ENCODE measurements around the gene PLXNA2. TPM values are rescaled to one million over a fixed set of nuclear protein-coding genes. Genes with fewer than 3 reads are reported as not detected.

Gene PLXNA2
- polyA plus RNA-seq, 4 donors: 10.0 to 20.0 (median 15.1) TPM

DNA sequence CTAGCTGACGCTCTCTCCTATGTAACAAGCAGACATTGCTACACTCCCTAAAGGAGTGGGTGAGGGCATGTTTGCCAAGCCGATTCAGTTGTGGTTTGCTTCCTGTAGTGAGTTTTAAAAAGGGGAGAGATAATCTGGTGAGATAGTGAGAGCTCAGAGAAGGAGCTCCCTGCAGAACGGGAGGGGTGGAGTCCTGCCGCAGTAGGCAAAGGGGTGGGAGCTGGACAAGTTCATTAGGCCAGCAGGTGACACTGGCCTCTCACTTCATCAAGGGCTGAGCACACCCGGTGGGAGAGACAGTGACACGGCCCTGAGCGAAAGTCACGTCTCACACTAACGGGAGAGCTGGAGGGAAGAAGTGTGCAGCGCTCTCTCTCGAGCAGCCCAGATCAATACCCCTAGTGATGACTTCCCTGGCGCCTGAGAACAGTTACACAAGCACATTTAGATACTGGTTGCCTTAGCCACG lies 189.2 kb downstream of the PLXNA2 start:
- no peak for DNase-seq (ENCODE audit: low read depth in 4 of 4, low spot score in 2 of 4)

DNA sequence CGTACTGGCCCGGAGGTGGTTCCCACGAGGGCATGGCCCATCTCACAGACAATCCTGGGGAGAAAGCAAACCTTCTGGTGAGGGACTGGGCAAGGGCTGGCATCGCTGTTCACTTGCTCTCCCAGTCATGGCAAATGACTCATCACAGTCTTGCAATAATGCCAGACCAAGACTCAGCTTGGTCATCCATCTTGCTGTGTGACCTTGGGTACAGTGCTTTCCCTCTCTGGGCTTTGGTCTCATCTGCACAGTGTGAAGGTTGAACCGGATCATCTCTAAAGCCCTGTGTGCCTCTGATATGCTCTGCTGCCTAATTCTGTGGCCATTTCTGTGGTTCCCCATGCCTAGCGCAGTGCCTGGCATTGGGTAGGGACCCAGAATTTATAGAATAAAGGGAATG lies 189.7 kb downstream of the PLXNA2 start:
- DNase-seq (ENCODE audit: low read depth in 4 of 4, low spot score in 2 of 4): no peak

DNA sequence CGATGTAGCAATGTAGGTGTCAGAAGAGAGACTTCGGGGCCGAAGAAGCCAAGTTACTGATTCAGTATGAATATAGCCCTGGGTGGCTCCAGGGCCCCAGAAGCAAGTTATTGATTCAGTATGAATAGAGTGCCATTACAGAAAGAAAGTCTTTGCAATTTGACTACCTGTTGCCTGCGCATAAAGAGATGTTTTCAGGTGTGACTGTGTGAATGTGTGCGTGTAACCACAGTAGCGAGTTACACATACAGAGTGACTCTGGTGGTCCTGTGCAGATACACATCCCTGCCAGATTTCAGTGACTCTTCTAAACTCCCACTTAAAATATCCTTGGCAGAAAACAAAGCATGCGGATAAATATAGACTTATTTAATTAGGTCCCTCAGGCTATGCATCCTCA lies 190.5 kb downstream of the PLXNA2 start:
- DNase-seq (ENCODE audit: low read depth in 4 of 4, low spot score in 2 of 4): no peak

DNA sequence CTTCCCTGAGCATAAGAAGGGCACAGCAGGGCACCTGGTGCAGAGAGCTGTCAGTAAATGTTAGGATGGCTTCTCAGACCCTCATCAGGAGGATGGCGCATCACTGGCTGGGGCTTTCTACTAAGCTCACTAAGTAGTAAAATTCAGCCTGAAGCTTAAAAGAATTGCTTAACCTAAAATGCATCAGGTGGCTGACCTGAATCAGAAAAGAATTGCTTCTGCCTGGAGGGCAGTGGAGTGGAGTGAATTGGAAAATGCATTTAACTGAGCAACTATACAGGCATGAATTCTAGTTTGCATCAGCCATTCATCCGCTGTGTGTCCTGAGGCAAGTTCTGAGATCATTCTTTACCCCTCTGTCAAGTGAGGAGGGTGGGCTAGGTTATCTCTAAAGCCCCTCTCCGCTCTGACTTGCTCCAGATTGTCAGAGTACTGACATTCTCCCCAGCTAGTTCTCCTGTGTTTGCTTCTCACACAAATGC lies 191.2 kb downstream of the PLXNA2 start:
- no peak for DNase-seq (ENCODE audit: low read depth in 4 of 4, low spot score in 2 of 4)

DNA sequence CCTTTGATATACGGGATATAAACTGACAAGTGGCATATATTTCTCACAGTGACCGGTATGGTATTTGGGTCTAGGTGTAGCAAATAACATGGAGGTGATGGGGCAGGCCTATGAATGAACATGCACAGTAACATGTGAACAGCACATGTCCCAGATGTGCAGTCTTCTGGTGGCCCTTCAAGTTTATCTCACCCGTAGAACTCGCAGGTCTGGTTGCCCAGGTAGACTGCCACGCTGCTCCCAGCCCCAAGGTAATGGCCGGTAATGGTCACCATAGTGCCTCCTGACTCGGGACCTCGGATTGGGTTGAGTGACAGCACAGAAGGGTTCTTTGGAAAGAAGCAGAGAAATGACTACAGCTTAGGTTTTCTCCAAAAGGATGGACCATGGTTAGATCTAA lies 192.0 kb downstream of the PLXNA2 start:
- DNase-seq (ENCODE audit: low read depth in 4 of 4, low spot score in 2 of 4): no peak

DNA sequence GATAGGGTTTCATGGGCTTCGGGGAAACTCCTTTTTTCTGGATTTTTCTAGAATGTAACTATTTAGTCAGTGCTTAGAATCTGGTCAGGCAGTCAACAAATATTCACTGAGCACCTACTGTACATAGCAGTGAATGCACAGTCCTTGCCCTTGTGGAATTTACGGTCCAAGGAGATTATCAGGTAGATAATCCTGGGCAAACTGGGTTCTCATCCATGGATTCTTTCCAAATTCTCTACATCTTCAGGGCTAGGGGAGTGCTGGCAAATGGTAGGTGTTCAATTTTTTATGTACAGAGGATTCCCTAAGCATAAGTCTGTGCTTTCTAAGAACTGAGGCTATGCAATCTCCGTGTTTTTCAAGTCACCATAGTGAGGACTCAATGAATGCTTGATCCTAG lies 192.5 kb downstream of the PLXNA2 start:
- no peak for DNase-seq (ENCODE audit: low read depth in 4 of 4, low spot score in 2 of 4)

DNA sequence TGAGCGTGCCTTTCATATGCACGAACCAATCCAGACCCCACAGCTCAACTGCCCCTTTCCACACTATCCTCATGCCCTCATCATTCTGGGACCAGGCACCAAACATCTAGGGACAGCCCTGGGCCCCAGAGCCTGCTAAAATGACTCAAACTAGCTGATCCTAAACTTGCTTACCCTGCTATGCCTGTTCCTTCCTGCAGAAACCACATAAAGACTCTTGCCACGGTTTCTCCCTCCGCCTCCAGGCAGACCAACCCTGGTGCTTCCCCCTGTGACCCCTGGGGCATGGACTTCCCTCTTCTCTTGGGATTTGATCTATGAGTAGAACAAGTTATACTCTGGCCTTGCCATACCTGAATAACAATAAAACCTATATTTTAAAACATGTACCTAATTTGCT lies 195.3 kb downstream of the PLXNA2 start:
- DNase-seq (ENCODE audit: low read depth in 4 of 4, low spot score in 2 of 4): no peak

DNA sequence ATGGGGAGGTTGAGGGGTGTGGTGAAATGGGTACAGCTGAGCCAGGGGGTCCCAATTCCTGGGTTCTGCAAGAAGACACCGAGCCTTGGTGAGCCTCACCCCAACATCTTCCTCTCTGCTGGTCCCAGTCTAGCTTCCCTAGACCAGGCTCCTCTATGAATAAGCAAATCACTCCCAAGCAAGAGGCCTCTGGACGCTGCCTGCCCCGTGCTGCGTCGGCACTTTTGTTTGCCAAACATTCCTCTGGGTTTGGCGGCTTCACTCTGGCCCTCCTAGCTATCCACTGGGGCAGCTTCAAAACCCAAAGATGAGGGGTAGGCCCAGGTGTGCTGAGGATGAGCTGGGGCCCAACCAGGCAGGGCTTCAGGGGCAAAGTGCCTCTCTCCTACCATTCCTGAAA lies 196.2 kb downstream of the PLXNA2 start:
- no peak for DNase-seq (ENCODE audit: low read depth in 4 of 4, low spot score in 2 of 4)

DNA sequence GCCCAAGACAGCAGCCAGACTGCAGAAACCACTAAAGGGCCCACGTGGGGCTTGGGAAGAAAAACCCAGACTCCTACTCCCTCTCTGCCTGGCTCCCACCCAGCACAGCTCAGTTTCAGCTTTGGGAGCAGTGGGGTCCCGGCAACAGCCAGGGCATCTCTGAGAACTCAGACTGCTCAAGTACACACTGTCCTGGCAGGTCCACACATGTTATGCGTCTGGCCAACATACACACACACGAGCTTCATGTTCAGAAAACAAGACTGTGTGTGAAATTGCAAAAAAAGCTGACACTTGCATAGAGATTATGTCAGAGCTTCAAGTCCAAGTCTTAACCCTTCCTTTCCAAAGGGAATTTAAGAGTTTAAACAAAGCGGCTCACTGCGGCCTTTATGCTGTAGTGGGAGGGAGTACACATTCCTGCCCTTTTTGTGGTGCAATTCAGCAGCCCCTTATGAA lies 196.7 kb downstream of the PLXNA2 start:
- DNase-seq (ENCODE audit: low read depth in 4 of 4, low spot score in 2 of 4): peak in 1 of 4 donors; percentile 52

DNA sequence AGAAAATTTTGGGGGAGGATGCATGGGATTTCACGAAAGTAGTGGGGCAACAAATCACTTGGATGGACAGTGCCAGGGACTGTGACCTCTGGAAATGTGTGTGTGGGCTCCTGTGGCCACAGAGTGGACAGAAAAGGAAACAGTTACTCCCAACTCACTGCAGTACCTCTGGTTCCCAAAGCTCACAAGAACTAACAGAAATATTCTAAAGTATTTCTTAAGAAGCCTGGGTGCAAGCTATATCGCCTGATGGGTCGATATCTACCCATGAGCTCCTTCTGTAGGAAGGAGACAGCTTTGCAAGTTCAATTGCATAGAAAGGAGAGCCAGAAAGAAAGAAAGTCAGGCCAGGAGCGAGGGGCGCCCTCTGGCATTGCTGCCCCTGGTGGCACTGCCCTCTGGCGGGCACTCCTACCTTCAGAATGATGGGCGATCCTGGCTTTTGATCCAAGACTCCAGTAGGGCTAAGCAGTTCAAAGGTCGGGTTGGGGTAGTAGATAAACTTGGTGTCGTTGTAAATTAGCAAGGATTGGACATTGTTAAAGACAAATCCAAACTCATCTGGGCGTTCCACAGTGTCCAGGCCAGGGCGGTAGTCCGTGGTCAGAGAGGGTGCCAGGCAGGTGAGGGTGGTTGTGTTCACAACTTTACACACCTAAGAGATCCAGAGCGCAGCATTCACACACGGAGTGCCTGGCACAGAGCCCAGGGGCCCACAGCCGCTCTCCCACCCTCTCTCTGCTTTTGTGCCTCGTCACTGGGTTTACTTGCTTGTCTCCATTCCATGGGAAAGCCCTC lies 198.5 kb downstream of the PLXNA2 start:
- DNase-seq (ENCODE audit: low read depth in 4 of 4, low spot score in 2 of 4): no peak

DNA sequence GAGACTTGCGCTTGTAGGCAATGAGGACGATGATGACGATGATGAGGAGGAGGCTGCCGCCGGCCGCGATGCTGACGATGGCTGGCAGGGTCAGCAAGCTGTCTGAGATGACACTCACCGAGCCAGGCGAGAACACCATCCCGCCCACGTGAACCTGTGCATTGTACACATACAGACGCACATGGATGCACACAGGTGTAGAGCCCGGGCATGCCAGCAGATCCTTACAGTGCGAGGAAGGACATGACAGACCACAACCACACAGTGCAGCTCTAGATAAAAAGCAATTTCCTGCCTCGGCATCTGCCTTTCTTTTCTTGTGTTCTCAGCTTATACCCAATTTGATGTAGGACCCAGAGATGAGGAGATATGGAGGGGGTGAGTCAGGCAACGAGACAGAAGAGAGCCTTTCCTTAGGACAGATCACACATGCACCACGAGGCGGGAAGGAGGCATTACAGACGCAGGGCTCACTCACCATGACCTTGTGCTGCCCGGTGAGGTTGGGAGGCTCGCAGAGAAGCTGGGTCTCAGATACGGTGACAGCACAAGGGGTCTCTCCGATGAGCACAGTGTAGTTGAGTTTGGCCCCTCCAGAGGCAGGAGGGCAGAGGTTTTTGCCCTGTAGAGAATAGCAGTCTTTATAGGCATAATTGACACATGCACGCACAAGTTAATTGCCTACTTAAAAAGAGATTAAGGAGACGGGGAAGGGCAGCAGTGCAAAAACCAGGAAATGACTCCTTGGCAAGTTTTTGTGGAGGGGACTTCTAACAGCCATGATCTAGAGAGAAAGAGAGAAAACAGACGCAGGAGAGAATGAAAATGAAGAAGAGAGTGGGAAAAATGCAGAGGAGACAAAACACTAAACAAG lies 199.4 kb downstream of the PLXNA2 start:
- no peak for DNase-seq (ENCODE audit: low read depth in 4 of 4, low spot score in 2 of 4)

DNA sequence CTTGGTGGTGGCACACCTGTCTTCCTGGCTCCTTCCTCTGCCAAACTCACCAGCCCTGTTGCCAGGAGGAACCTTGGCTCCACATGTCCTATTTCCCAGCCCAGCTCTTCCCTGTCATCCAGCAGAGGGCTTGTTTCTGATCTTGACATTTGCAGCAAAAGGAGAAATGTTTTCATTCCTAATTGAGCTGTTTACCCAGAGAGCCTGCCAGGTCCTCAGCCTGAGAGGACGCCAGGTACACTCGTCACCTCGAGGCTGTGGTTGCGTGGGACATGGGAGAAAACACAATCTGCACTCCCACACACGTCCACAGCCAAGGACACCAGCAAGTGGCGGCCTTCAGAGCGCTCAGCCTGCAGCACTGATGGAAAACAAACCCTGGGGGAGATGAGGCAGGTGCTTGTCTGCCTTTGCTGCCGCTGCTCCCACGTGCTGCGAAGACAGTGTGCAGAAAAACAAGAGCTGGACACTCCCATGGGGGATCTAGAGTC lies 200.4 kb downstream of the PLXNA2 start:
- DNase-seq (ENCODE audit: low read depth in 4 of 4, low spot score in 2 of 4): no peak

DNA sequence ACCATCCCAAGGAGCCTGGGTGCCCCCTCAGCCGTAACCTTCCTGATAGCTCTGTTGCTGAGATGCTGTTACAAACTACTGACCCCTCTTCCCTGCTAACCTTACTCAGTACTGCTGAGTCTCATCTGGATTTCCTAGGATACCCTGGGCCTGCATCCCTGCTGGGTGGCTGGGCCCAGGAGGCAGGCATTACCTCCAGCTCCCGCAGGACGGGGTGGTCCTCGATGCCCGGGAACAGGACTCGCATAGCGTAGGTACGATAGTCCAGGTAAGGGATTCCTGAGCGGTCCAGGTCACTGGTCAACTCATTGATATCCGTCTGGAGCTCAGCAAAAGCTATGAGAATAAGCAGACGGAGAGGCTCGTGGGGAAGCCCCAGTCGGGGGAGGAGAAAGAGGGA lies 201.3 kb downstream of the PLXNA2 start:
- DNase-seq (ENCODE audit: low read depth in 4 of 4, low spot score in 2 of 4): no peak

DNA sequence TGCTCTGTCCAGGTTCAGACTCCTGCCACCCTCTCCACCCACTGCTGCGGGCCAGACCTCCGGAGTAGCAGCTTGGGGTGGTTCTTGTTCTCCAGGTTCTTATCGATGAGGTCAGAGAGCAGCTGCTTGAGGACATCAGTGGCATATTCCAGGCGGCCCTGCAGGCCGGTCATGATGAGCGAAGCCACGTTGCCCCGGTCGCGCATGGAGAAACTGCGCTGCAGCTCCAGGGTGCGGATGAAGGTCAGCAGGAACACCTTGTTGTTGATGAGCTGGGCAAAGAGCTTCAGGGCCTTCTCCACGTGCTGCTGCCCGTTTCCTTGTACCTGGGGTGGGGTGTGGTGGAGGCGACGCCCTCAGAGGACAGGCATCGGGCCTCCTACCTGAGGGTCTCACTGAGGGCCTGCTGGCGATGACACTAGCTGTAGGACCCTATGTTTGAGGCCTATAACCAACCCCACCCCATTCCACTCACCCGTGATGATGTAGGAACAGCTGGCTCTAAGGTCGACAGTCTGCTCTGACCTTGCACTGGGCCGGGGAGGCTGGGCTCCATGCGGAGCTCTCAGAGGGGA lies 202.1 kb downstream of the PLXNA2 start:
- DNase-seq (ENCODE audit: low read depth in 4 of 4, low spot score in 2 of 4): no peak

DNA sequence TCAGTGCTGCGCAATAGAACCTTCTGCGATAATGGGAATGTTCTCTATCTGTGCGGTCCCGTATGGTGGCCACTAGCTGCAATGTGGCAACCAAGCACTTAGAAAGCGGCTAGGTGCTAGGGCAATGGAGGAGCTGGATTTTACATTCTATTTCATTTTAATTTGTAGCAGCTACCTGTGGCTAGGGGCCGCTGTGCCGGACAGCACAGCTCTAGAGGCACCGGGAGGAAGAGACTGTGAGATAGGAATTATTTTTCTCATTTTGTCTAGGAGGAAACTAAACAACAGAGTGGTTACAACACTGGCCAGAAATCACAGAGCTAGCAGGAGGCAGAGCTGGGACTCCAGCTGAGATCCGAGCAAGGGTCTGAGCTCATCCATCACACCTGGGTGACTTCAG lies 202.7 kb downstream of the PLXNA2 start:
- no peak for DNase-seq (ENCODE audit: low read depth in 4 of 4, low spot score in 2 of 4)

DNA sequence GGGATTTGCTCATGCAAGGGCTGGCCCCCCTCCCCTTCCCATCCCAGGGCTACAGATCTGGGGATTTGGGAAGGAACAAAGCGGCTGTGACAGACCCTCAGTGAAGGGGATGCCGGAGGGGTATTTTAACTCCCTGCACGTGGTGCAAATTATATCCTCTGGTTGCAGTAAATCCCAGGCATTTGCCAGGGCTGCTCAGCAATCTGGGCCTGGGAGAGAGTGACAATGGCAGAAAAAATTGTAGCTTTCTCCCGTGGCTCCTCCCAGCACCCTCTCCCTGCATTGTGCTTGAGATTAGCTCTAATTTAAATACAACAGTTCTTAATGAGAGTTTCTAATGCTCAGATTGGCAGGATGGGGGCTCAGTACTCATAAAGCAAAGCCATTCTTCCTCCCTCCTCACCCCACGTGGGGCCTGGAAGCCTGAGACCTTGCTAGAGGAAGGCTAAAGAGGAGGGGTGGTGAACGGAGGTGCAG lies 203.3 kb downstream of the PLXNA2 start:
- no peak for DNase-seq (ENCODE audit: low read depth in 4 of 4, low spot score in 2 of 4)

DNA sequence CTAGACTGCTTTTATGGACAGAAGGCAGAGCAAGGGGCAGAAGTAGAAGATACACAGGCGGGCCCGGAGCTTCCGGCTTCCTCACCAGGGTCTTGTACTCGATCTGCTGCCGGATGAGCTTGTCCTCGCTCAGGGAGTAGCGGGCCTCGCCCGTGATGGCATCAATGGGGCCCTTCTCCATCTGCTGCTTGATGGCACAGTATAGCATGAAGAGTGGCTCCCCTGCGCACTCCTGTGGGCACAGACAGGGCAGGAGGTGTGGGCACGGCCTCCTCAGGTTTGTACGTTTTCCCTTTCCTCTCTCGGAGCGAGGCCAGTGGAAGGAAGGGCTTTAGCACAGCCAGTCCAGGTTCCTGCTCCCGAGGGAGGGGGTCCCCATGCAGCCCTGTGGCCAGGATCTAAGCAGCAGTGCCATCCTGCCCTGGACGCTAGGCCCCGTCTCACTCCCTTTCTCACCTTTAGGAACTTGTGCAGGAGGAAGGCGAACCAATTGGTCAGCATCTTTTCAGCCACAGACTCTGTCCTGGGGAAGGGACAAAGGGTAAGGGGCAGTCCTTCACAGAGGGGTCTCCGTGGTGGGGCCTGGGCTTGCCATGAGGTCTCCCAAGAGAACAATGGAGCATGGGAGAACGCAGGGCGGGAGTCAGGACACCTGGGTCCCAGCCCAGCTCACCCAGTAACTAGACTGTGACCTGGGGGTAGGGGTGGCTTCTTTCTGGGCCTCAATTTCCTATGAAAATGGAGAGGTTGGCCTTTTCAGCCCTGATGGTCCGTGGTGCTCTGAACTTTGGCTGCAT lies 204.4 kb downstream of the PLXNA2 start:
- no peak for DNase-seq (ENCODE audit: low read depth in 4 of 4, low spot score in 2 of 4)

DNA sequence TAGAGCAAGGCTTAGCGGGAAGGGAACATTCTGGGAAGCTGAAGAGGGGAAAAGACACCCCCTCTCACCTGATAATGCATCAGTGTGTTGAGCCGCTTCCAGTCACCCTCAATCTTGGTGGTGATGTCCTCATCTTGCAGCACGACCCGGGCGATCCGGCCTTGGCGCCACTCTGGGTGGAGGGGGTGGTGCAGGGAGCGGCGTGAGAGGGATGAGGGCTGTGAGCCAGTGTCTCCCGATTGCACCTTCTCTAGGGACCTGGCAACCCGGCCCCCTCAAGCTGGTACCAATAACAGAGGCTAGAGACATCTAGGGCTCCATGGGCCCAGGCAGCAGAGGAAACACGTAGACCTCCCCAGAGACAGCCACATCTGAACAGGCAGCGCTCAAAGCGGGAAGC lies 205.9 kb downstream of the PLXNA2 start:
- DNase-seq (ENCODE audit: low read depth in 4 of 4, low spot score in 2 of 4): no peak

DNA sequence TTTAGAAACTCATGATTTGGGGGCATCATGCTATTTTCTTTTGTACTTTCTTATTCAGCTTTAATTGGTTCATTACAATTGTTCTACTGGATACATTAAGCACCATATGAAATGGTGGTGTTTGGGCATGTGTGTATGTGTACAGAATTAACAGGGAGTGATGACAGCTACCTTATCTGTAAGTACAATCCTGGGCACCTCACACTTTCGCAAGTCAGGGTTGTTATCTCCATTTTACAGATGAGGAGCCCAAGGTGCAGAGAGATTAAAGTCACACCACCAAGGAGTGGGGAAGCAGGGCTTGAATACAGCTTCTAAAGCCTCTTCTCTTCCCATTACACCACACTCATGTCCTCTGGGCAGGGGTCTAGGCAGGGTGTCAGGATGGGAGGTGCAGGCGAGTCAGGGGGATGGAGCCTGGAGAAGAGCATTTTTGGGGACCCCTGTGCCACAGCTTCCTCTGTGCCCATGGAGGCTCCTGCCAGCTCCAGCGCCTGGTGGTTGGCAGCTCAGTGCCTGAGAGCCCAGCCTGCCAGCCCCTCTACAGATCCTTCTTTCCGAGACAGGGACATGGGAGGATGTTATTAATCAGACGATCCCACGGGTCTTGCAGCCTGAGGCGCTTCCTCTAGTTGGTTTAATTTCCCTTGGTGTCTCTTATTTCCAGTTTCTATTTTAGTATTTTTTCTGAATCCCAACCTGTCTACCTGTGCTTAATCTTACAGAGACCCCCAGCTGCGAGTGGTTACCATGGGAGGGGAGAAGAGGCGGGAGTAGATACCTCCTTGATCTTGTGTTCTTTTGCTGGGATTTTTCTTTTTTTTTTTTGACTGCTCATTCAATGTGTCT lies 207.0 kb downstream of the PLXNA2 start:
- DNase-seq (ENCODE audit: low read depth in 4 of 4, low spot score in 2 of 4): no peak

Measured in left renal cortex interstitium (tissue), 4 donors.